ENCODE data around the gene MAGI2. TPM values are rescaled to one million over a fixed set of nuclear protein-coding genes. Genes with fewer than 3 reads are reported as not detected.

Gene MAGI2
- total RNA-seq, 1 experiment from 2014 or later = 0.22 TPM

- Histone ChIP-seq H3K36me3 (ENCODE audit: control insufficient read depth in 1 of 2, insufficient read depth in 2 of 2, low read length in 2 of 2) (no peaks in the 10 kb centered on the region), H3K79me2 (ENCODE audit: insufficient read depth, low read length) (no peaks in the 10 kb centered on the region), H3K9me3 (ENCODE audit: control insufficient read depth in 1 of 2, insufficient read depth in 1 of 2, low read depth in 1 of 2, low read length in 2 of 2) (no peaks in the 10 kb centered on the region), H3K9ac (ENCODE audit: low read length) (no peak overlapping the region), H3K27ac (ENCODE audit: low read depth, low read length) (no peak overlapping the region), H4K20me1 (ENCODE audit: insufficient read depth) (no peaks in the 10 kb centered on the region), H3K9me2 (ENCODE audit: insufficient read depth) (no peaks in the 10 kb centered on the region; the same call in 1 of the 2 replicates), H3K4me3 (replicated peaks in 1 of 2; ENCODE audit: low read depth in 1 of 2, low read length in 2 of 2) (no peak overlapping the region), H3K27me3 (ENCODE audit: insufficient read depth, low read length) (no peaks in the 10 kb centered on the region), H3K4me1 (ENCODE audit: control insufficient read depth in 1 of 2, insufficient read depth in 2 of 2, low read length in 2 of 2) (no peaks in the 10 kb centered on the region), H2AFZ (ENCODE audit: low read depth, low read length, poor library complexity, severe bottlenecking) (no peak overlapping the region), H3K4me2 (ENCODE audit: low read length) (no peak overlapping the region)
- POLR2A ChIA-PET = no interaction called here
- no peak for ATAC-seq
- intact Hi-C loops (cut with micrococcal nuclease) = no loop called here
- no peak for TF ChIP-seq CBX3 (IDR thresholded peaks at IDR 0.05; ENCODE audit: low read depth)
- BruUV-seq (replicated peaks) = no TSS peak
- RAD21 ChIA-PET (ENCODE audit: low non-redundant PET in 1 of 2, low total read pairs in 2 of 2, uncharacterized antibody in 2 of 2, unreplicated experiment in 2 of 2) = no interaction called here
- CTCF ChIA-PET = no interaction called here
- no peak for DNase-seq (ENCODE audit: low read depth, low spot score)
Observed at GRCh38 chr7:78996013-78996412, 457.5 kb downstream of the MAGI2 start.

DNA sequence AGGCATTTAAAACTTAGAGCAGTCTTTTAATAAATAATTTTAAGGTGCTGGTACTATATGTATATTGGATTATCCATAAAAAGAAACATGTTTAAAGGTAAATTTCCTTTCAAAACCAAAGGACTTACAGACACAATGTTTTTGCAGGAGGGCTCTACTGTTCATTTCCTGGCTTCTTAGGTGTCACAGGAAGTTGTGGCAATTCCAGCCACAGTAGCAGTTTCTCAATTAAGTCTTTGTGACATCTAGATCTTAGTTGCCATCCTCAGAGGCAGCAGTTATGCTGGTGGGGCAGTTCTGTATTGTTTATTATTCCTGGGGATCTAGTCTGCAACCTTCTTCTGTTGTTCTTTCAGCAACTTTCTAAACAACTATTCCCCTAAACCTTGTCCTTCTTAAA, 460.1 kb downstream of the MAGI2 start:
- Histone ChIP-seq H3K4me2 (ENCODE audit: low read length) (no peak overlapping the region), H3K9me3 (ENCODE audit: control insufficient read depth in 1 of 2, insufficient read depth in 1 of 2, low read depth in 1 of 2, low read length in 2 of 2) (no peaks in the 10 kb centered on the region), H3K9me2 (ENCODE audit: insufficient read depth) (no peaks in the 10 kb centered on the region; the same call in 1 of the 2 replicates), H3K36me3 (ENCODE audit: control insufficient read depth in 1 of 2, insufficient read depth in 2 of 2, low read length in 2 of 2) (no peaks in the 10 kb centered on the region), H3K79me2 (ENCODE audit: insufficient read depth, low read length) (no peaks in the 10 kb centered on the region), H3K9ac (ENCODE audit: low read length) (no peak overlapping the region), H3K4me3 (replicated peaks in 1 of 2; ENCODE audit: low read depth in 1 of 2, low read length in 2 of 2) (no peak overlapping the region), H3K4me1 (ENCODE audit: control insufficient read depth in 1 of 2, insufficient read depth in 2 of 2, low read length in 2 of 2) (no peaks in the 10 kb centered on the region), H4K20me1 (ENCODE audit: insufficient read depth) (no peaks in the 10 kb centered on the region), H3K27me3 (ENCODE audit: insufficient read depth, low read length) (no peaks in the 10 kb centered on the region), H3K27ac (ENCODE audit: low read depth, low read length) (no peak overlapping the region), H2AFZ (ENCODE audit: low read depth, low read length, poor library complexity, severe bottlenecking) (no peak overlapping the region)
- ChIA-PET POLR2A (no interaction called here), RAD21 (ENCODE audit: low non-redundant PET in 1 of 2, low total read pairs in 2 of 2, uncharacterized antibody in 2 of 2, unreplicated experiment in 2 of 2) (no interaction called here), CTCF (no interaction called here)
- BruUV-seq (replicated peaks) = no TSS peak
- no peak for DNase-seq (ENCODE audit: low read depth, low spot score)
- ATAC-seq = no peak
- no peak for TF ChIP-seq EGR1 (IDR thresholded peaks at IDR 0.05; ENCODE audit: low read depth)
- no peak for TF ChIP-seq ZNF274 (IDR thresholded peaks at IDR 0.05; ENCODE audit: low read depth, low read length)
- no peak for TF ChIP-seq POLR2A (IDR thresholded peaks at IDR 0.05; ENCODE audit: borderline replicate concordance, extremely low read depth, insufficient read depth, insufficient read length)
- TF ChIP-seq CEBPB (IDR thresholded peaks at IDR 0.05; ENCODE audit: low read depth) = no peak
- no peak for TF ChIP-seq YY1 (IDR thresholded peaks at IDR 0.05; ENCODE audit: extremely low read depth, insufficient replicate concordance, low read depth, low read length)
- no peak for TF ChIP-seq EZH2phosphoT487 (IDR thresholded peaks at IDR 0.05; ENCODE audit: borderline replicate concordance)
- no peak for TF ChIP-seq SP1 (IDR thresholded peaks at IDR 0.05; ENCODE audit: low read depth)
- TF ChIP-seq EZH2 (IDR thresholded peaks at IDR 0.05) = no peak
- no peak for TF ChIP-seq POLR2AphosphoS5 (IDR thresholded peaks at IDR 0.05; ENCODE audit: low read depth, low read length)
- TF ChIP-seq ATF3 (IDR thresholded peaks at IDR 0.05) = no peak
- no peak for TF ChIP-seq CBX3 (IDR thresholded peaks at IDR 0.05; ENCODE audit: low read depth)
- TF ChIP-seq, protein P1, sequence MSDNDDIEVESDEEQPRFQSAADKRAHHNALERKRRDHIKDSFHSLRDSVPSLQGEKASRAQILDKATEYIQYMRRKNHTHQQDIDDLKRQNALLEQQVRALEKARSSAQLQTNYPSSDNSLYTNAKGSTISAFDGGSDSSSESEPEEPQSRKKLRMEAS (IDR thresholded peaks at IDR 0.05) = no peak
- TF ChIP-seq ZFX (IDR thresholded peaks at IDR 0.05) = no peak
- no peak for TF ChIP-seq FOSL1 (IDR thresholded peaks at IDR 0.05; ENCODE audit: low read depth)
- no peak for TF ChIP-seq SIN3A (IDR thresholded peaks at IDR 0.05; ENCODE audit: low read depth)
- no peak for TF ChIP-seq SRF (IDR thresholded peaks at IDR 0.05; ENCODE audit: low read depth)
- TF ChIP-seq, protein P2, sequence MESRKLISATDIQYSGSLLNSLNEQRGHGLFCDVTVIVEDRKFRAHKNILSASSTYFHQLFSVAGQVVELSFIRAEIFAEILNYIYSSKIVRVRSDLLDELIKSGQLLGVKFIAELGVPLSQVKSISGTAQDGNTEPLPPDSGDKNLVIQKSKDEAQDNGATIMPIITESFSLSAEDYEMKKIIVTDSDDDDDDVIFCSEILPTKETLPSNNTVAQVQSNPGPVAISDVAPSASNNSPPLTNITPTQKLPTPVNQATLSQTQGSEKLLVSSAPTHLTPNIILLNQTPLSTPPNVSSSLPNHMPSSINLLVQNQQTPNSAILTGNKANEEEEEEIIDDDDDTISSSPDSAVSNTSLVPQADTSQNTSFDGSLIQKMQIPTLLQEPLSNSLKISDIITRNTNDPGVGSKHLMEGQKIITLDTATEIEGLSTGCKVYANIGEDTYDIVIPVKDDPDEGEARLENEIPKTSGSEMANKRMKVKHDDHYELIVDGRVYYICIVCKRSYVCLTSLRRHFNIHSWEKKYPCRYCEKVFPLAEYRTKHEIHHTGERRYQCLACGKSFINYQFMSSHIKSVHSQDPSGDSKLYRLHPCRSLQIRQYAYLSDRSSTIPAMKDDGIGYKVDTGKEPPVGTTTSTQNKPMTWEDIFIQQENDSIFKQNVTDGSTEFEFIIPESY (IDR thresholded peaks at IDR 0.05; ENCODE audit: extremely low read depth, insufficient replicate concordance, low read length) = no peak
- no peak for TF ChIP-seq TCF7L2 (IDR thresholded peaks at IDR 0.05; ENCODE audit: borderline replicate concordance, extremely low read depth, insufficient read depth, insufficient read length)
- intact Hi-C loops (cut with micrococcal nuclease) = no loop called here
